Vagina (tissue), 2 donors: ENCODE results near the gene CC2D1A.

Experiments
- CTCF ChIP-seq, 3 experiments: fragments of 450-650 bp in 2 of 3; fragments of 200-600 bp in 1 of 3; sonication (generic) in 1 of 3; IDR thresholded peaks; one replicate each; pipeline ENCODE4 v1.5.1; 2017 to 2019; ENCODE audit warnings: antibody characterized with exemption in 3 of 3, mild to moderate bottlenecking in 2 of 3, moderate library complexity in 2 of 3
- POLR2A ChIP-seq, 2 donors: fragments of 450-650 bp; IDR thresholded peaks; one replicate each; pipeline ENCODE4 v1.6.1; 2017; ENCODE audit warnings: antibody characterized with exemption in 2 of 2, mild to moderate bottlenecking in 2 of 2, moderate library complexity in 2 of 2

- TF ChIP-seq CTCF (IDR thresholded peaks at IDR 0.05) (no peak), POLR2A (IDR thresholded peaks at IDR 0.05) (no peak)
These were observed 11.4 kb upstream of the CC2D1A start for GRCh38 chr19:13894552-13894951.
